NCI-H2107 treated with DMSO at 0.1 percent for 48 hours (cell line): ENCODE results near the gene GNB2.

ENCODE experiments used
- DNase-seq: peaks from one replicate; lab custom pipeline; 2025; ENCODE audit not compliant: unreplicated experiment; lab: John Stamatoyannopoulos, UW

Gene GNB2

GRCh38 chr7:100680576-100681271 lies 7.2 kb downstream of the GNB2 start:
- no peak for DNase-seq

GRCh38 chr7:100681491-100682227 lies 8.1 kb downstream of the GNB2 start:
- no peak for DNase-seq

GRCh38 chr7:100682228-100682741 lies 8.7 kb downstream of the GNB2 start:
- no peak for DNase-seq

GRCh38 chr7:100682991-100683658 lies 9.6 kb downstream of the GNB2 start:
- no peak for DNase-seq

- DNase-seq, result no peak
Measured at GRCh38 chr7:100683659-100684533, 10.4 kb downstream of the GNB2 start.

DNA sequence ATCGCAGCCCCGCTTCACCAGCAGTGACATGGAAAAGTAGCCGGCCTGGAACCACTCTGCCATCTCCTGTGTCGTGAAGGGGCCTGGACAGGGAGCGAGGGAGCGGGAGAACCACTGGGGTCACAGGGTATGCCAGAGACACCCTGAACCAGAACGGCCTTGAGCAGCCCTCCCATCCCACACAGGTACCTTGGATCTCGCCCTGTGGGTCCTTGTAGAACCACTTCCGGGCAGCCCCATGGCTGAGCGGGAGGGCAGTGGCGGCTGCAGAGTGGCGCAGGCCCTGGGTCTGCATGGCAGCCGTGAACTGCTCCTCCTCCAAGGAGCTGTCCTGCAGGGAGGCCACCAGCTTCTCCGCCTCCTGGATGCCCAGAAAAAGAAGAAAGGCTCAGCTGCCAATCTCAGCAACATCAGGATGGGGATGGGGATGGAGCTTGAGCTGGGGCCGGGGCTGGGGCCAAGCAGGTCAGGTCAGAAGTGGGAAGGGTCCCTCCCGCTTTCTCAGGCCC lies 11.0 kb downstream of the GNB2 start:
- no peak for DNase-seq

- no peak for DNase-seq
Measured at GRCh38 chr7:100685049-100685605, 11.6 kb downstream of the GNB2 start.

- no peak for DNase-seq
Measured at GRCh38 chr7:100685631-100686145, 12.1 kb downstream of the GNB2 start.

GRCh38 chr7:100686201-100686821 lies 12.8 kb downstream of the GNB2 start:
- no peak for DNase-seq

GRCh38 chr7:100686822-100687211 lies 13.3 kb downstream of the GNB2 start:
- no peak for DNase-seq

GRCh38 chr7:100687261-100687660 lies 13.7 kb downstream of the GNB2 start:
- DNase-seq, result no peak

GRCh38 chr7:100687751-100688300 lies 14.3 kb downstream of the GNB2 start:
- no peak for DNase-seq

DNA sequence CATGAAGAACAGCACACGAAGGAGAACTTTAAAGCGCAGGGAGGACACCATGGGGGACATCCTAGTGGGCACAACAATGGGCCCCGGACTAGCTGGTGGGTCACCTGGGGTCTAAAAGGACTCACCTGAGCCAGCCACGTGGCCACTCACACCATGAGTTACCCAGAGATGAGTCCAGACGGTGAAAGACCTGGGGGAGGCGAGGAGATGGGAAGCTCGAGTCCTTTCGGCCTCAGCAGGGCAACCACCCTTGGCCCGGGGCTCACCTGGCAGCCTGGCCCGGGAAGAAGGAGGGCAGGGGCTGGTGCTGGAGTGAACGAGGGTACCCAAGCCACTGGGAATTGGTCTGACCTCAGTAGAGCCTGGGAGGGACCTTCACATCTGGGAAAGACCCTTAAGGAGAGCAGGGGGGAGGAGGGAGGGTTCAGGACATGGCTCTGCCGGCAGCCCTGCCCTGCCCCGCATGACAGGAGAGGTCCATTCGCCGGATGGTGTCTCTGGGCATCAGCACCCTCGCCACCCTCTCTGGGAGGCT lies 14.9 kb downstream of the GNB2 start:
- DNase-seq, result no peak

- DNase-seq, result no peak
Measured at GRCh38 chr7:100689230-100690135, 15.9 kb downstream of the GNB2 start.

GRCh38 chr7:100691676-100692577 lies 18.4 kb downstream of the GNB2 start:
- peak; percentile 35 for DNase-seq

DNA sequence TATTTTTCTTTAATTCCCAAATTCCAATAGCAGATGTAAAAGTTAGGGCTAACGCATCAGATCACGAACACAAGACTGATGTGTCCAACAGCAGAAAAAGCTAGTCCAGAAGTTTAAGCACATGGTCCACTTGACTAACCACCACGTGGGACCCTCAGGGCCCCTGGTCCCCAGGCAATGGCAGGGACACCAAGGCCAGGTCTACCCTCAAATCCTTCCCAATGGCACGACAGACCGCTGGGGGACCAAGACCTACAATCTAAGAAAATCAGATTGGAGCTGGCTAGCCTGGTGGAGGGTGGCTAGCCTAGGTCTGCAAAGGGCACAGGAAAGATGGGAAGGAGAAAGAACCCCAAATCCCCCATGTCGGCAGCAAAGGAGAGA lies 19.0 kb downstream of the GNB2 start:
- no peak for DNase-seq
